ENCODE results near the gene AEBP1. TPM values are rescaled to one million over a fixed set of nuclear protein-coding genes. Genes with fewer than 3 reads are reported as not detected.

AEBP1 gene
- polyA plus RNA-seq, 2 donors, result 8.8 to 19.9 TPM

DNA sequence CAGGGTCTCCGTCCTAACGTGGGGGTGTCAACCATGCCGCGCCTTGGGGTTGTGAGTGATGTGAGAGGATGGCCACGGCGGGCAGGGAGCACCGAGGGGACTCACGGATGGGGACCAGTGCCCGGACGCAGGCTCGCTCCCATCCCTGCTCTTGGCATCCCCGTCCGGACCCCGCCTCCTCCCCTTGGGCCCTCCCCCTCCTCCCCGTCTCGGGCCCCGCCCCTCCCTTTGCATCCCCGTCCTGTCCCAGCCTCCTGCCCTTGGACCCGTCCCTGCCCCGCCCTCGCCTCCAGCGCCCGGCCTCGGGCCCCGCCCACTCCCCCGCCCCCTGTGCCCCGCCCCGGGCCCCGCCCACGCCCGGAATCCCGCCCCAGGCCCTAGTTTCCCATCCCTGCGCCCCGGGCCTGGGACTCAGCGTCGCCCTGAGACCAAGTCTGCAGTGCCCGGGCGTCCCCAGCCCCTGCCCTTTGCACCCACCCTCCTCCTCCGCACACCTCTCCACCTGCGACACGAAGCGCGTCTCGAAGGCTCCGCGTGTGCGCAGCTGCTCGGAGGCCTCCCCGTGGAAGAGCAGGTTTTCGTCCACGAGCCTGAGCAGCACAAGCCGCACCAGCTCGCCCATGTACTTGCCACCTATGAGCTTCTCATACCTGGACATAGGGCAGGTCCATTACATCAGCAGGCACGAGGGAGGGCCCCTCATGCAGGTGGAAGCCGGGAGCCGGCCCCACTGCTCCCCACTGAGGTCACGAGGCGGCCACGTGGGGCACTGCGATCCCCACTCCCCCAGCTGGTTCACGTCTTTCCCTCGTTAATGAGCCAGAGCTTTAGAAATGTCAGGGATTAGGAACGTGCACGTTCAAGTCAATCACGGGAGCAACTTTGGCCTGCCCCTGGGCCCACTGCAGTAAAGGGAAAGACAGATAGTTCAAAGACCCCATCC, 42.1 kb downstream of the AEBP1 start:
- Histone ChIP-seq H3K4me1 (ENCODE audit: control insufficient read depth in 2 of 2, insufficient read depth in 2 of 2, low read length in 1 of 2) (peaks cover 0 to 18% of the 10 kb centered on the region in 2 donors), H3K9me3 (ENCODE audit: control insufficient read depth in 2 of 2, insufficient read depth in 1 of 2, low read depth in 1 of 2, low read length in 1 of 2) (no peaks in the 10 kb centered on the region), H3K36me3 (ENCODE audit: control insufficient read depth in 2 of 2, insufficient read depth in 2 of 2, low read length in 1 of 2) (no peaks in the 10 kb centered on the region), H3K27ac (ENCODE audit: low read depth in 2 of 2, low read length in 1 of 2) (no peak overlapping the region), H3K4me3 (ENCODE audit: low read depth in 1 of 2, low read length in 2 of 2) (peak overlapping the region; percentile 23 to 33), H3K27me3 (ENCODE audit: control insufficient read depth in 1 of 2, insufficient read depth in 2 of 2, low read length in 2 of 2) (no peaks in the 10 kb centered on the region)
- 13 to 19% methylated on average over 58 to 65 of the region's 65 CpGs for WGBS, 2 donors

- no peaks in the 10 kb centered on the region for H3K36me3 ChIP-seq (ENCODE audit: control insufficient read depth in 2 of 2, insufficient read depth in 2 of 2, low read length in 1 of 2)
- H3K4me1 ChIP-seq (ENCODE audit: control insufficient read depth in 2 of 2, insufficient read depth in 2 of 2, low read length in 1 of 2), result peaks cover 0 to 18% of the 10 kb centered on the region in 2 donors
- H3K9me3 ChIP-seq (ENCODE audit: control insufficient read depth in 2 of 2, insufficient read depth in 1 of 2, low read depth in 1 of 2, low read length in 1 of 2), result no peaks in the 10 kb centered on the region
- H3K4me3 ChIP-seq (ENCODE audit: low read depth in 1 of 2, low read length in 2 of 2), result no peak overlapping the region
- H3K27me3 ChIP-seq (ENCODE audit: control insufficient read depth in 1 of 2, insufficient read depth in 2 of 2, low read length in 2 of 2), result no peaks in the 10 kb centered on the region
- H3K27ac ChIP-seq (ENCODE audit: low read depth in 2 of 2, low read length in 1 of 2), result no peak overlapping the region
- 65 to 73% methylated on average over 33 of the region's 33 CpGs for WGBS, 2 donors
Observed at GRCh38 chr7:44147026-44147991, 43.2 kb downstream of the AEBP1 start.

- H3K27ac ChIP-seq (ENCODE audit: low read depth in 2 of 2, low read length in 1 of 2), result no peak overlapping the region
Observed at GRCh38 chr7:44148166-44148565, 44.0 kb downstream of the AEBP1 start.

GRCh38 chr7:44148961-44149536, 44.9 kb downstream of the AEBP1 start:
- H3K4me1 ChIP-seq (ENCODE audit: control insufficient read depth in 2 of 2, insufficient read depth in 2 of 2, low read length in 1 of 2), result peaks cover 0 to 18% of the 10 kb centered on the region in 2 donors
- H3K4me3 ChIP-seq (ENCODE audit: low read depth in 1 of 2, low read length in 2 of 2), result no peak overlapping the region
- H3K27me3 ChIP-seq (ENCODE audit: control insufficient read depth in 1 of 2, insufficient read depth in 2 of 2, low read length in 2 of 2), result no peaks in the 10 kb centered on the region
- 86 to 88% methylated on average over 9 of the region's 9 CpGs for WGBS, 2 donors
- no peak overlapping the region for H3K27ac ChIP-seq (ENCODE audit: low read depth in 2 of 2, low read length in 1 of 2)
- H3K9me3 ChIP-seq (ENCODE audit: control insufficient read depth in 2 of 2, insufficient read depth in 1 of 2, low read depth in 1 of 2, low read length in 1 of 2), result no peaks in the 10 kb centered on the region
- no peaks in the 10 kb centered on the region for H3K36me3 ChIP-seq (ENCODE audit: control insufficient read depth in 2 of 2, insufficient read depth in 2 of 2, low read length in 1 of 2)

More at GRCh38 chr7:44148166-44148565, 44.0 kb downstream of the AEBP1 start:
- 83% methylated on average over 2 of the region's 2 CpGs for WGBS, 2 donors
- Histone ChIP-seq H3K4me1 (ENCODE audit: control insufficient read depth in 2 of 2, insufficient read depth in 2 of 2, low read length in 1 of 2) (peaks cover 0 to 18% of the 10 kb centered on the region in 2 donors), H3K4me3 (ENCODE audit: low read depth in 1 of 2, low read length in 2 of 2) (no peak overlapping the region), H3K36me3 (ENCODE audit: control insufficient read depth in 2 of 2, insufficient read depth in 2 of 2, low read length in 1 of 2) (no peaks in the 10 kb centered on the region), H3K9me3 (ENCODE audit: control insufficient read depth in 2 of 2, insufficient read depth in 1 of 2, low read depth in 1 of 2, low read length in 1 of 2) (no peaks in the 10 kb centered on the region), H3K27me3 (ENCODE audit: control insufficient read depth in 1 of 2, insufficient read depth in 2 of 2, low read length in 2 of 2) (no peaks in the 10 kb centered on the region)

DNA sequence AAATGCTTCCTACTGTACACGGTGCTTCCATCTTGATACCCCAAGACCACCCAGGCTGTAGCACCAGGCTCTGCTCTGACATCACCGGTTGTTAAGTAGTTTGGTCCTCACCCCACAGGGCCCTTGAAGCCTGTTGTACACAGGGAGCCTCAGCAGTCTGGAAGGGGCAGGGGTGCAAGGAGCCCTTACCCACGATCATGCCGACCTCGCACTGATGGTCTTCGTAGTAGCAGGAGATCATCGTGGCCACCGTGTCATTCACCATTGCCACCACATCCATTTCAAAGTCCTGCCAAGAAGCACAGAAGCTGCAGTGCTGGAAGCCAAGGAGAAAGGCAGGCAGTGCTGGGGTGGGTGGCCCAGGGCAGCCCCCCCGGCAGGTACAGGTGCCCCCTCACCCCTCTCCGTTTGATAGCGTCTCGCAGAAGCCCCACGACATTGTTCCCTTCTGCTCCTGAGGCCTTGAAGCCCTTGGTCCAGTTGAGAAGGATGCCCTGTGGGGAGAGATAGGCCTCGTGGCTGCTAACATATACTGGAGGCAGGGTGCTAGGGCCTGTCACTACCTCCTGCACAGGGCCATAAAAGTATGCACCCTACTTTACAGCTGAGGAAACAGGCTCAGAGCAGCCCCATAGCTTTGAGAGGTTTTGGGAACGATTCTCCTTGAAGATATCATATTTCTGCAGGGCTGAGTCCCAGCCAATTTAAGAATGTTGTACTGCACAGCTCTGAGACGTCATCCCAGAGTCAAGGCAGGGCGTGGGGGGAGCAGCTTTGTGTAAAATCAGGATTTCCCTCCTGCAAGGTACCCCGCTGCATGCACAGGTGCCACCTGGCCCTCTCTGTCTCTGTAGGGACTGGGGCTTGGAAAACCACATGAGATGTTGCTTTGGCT, 45.7 kb downstream of the AEBP1 start:
- Histone ChIP-seq H3K36me3 (ENCODE audit: control insufficient read depth in 2 of 2, insufficient read depth in 2 of 2, low read length in 1 of 2) (no peaks in the 10 kb centered on the region), H3K4me1 (ENCODE audit: control insufficient read depth in 2 of 2, insufficient read depth in 2 of 2, low read length in 1 of 2) (peaks cover 0 to 18% of the 10 kb centered on the region in 2 donors), H3K9me3 (ENCODE audit: control insufficient read depth in 2 of 2, insufficient read depth in 1 of 2, low read depth in 1 of 2, low read length in 1 of 2) (no peaks in the 10 kb centered on the region), H3K4me3 (ENCODE audit: low read depth in 1 of 2, low read length in 2 of 2) (no peak overlapping the region), H3K27me3 (ENCODE audit: control insufficient read depth in 1 of 2, insufficient read depth in 2 of 2, low read length in 2 of 2) (no peaks in the 10 kb centered on the region), H3K27ac (ENCODE audit: low read depth in 2 of 2, low read length in 1 of 2) (no peak overlapping the region)
- WGBS, 2 donors, result 84% methylated on average over 18 of the region's 18 CpGs

DNA sequence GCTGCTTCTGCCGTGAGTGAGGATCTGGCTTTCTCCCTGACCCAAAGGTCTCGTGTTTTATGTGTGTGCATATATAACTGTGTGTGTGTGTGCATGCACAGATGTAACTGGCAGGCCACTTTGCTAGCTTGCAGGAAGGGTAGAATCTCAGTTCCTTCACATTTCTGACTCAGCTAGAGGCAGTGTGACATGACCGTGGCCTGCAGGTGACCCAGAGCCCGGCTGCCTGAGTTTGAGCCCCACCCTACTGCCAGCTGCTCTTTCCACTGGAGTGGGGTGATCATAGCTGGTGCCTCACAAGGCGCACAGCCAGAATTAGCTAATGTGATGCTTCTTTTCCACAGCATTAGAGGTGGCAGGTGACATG, 46.3 kb downstream of the AEBP1 start:
- Histone ChIP-seq H3K9me3 (ENCODE audit: control insufficient read depth in 2 of 2, insufficient read depth in 1 of 2, low read depth in 1 of 2, low read length in 1 of 2) (no peaks in the 10 kb centered on the region), H3K27me3 (ENCODE audit: control insufficient read depth in 1 of 2, insufficient read depth in 2 of 2, low read length in 2 of 2) (no peaks in the 10 kb centered on the region), H3K4me3 (ENCODE audit: low read depth in 1 of 2, low read length in 2 of 2) (no peak overlapping the region), H3K27ac (ENCODE audit: low read depth in 2 of 2, low read length in 1 of 2) (no peak overlapping the region), H3K36me3 (ENCODE audit: control insufficient read depth in 2 of 2, insufficient read depth in 2 of 2, low read length in 1 of 2) (no peaks in the 10 kb centered on the region), H3K4me1 (ENCODE audit: control insufficient read depth in 2 of 2, insufficient read depth in 2 of 2, low read length in 1 of 2) (peaks cover 0 to 14% of the 10 kb centered on the region in 2 donors)
- WGBS, 2 donors, result 65 to 67% methylated on average over 5 of the region's 5 CpGs

DNA sequence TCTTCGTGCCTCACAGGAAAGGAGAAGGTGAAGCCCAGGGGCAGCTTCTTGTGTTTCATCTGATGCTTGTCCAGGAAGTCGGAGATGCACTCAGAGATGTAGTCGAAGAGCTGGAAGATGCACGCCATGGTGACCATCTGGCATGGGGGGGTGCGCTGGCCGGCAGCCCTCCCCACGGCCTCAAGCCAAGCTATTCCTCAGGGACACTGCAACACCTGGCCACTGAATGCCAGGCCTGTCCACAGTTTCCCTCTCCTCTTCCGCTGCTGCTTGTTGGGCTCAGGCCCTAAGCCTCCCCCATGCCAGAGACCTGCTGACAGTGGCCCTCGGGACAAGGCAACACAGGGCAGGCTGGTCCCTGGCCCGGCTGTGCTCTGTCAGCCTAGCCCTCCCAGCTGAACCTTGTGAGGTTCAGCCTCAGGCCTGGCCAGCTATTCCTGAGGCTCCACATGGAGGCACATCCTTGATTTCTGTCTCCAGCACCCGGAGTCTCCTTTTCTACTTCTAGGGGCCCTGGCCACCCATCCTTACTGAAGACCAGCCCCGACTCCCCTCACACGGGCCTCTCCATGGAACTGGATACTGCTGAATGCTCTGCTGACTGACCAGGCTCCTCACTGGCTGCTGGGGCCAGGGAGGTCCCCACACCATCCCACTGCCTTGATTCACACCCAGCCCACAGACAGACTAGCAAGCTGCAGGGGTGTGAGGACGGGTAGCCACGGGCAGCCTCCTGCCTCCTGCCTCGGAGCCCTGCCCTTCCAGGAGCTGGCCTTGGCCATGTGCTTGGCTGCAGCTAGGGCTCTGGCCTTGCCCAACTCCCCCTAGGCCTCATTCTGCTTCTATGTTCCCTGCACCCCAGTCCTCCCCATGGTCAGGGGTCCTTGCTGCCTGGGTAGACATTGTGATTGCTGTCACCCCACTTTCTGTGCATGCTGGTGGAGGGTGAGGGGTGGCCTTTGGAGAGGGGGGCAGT, 47.1 kb downstream of the AEBP1 start:
- Histone ChIP-seq H3K4me1 (ENCODE audit: control insufficient read depth in 2 of 2, insufficient read depth in 2 of 2, low read length in 1 of 2) (peaks cover 0 to 9% of the 10 kb centered on the region in 2 donors), H3K27ac (ENCODE audit: low read depth in 2 of 2, low read length in 1 of 2) (no peak overlapping the region), H3K36me3 (ENCODE audit: control insufficient read depth in 2 of 2, insufficient read depth in 2 of 2, low read length in 1 of 2) (no peaks in the 10 kb centered on the region), H3K9me3 (ENCODE audit: control insufficient read depth in 2 of 2, insufficient read depth in 1 of 2, low read depth in 1 of 2, low read length in 1 of 2) (no peaks in the 10 kb centered on the region), H3K4me3 (ENCODE audit: low read depth in 1 of 2, low read length in 2 of 2) (no peak overlapping the region), H3K27me3 (ENCODE audit: control insufficient read depth in 1 of 2, insufficient read depth in 2 of 2, low read length in 2 of 2) (no peaks in the 10 kb centered on the region)
- WGBS, 2 donors, result 87 to 90% methylated on average over 16 of the region's 16 CpGs

DNA sequence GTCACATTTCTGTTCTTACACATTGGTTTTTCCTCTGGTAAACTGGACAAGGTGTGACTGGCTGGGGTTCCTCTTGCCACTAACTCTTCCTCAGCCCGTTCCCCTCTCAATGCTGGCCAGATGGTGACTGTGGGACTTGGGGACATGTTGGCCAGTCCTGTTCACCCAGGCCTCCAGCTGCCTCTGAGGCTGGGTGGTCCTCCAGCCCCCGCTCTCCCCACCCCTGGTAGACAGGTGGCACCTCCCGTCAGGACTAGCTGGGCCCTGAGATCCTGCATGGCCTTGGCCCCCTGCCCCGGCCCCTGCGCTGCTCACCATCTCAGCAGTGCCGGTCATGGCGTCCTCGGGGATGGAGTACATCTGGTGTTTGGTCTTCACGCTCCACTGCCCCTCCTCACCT, 47.8 kb downstream of the AEBP1 start:
- WGBS, 2 donors, result 94 to 97% methylated on average over 9 of the region's 9 CpGs
- peaks cover 0 to 4% of the 10 kb centered on the region in 2 donors for H3K4me1 ChIP-seq (ENCODE audit: control insufficient read depth in 2 of 2, insufficient read depth in 2 of 2, low read length in 1 of 2)
- H3K36me3 ChIP-seq (ENCODE audit: control insufficient read depth in 2 of 2, insufficient read depth in 2 of 2, low read length in 1 of 2), result no peaks in the 10 kb centered on the region
- H3K27me3 ChIP-seq (ENCODE audit: control insufficient read depth in 1 of 2, insufficient read depth in 2 of 2, low read length in 2 of 2), result no peaks in the 10 kb centered on the region
- H3K9me3 ChIP-seq (ENCODE audit: control insufficient read depth in 2 of 2, insufficient read depth in 1 of 2, low read depth in 1 of 2, low read length in 1 of 2), result no peaks in the 10 kb centered on the region
- H3K4me3 ChIP-seq (ENCODE audit: low read depth in 1 of 2, low read length in 2 of 2), result no peak overlapping the region
- H3K27ac ChIP-seq (ENCODE audit: low read depth in 2 of 2, low read length in 1 of 2), result no peak overlapping the region

Measured in esophagus (tissue), 2 donors.